ENCODE measurements around the gene ZNF669.

ZNF669 gene

DNA sequence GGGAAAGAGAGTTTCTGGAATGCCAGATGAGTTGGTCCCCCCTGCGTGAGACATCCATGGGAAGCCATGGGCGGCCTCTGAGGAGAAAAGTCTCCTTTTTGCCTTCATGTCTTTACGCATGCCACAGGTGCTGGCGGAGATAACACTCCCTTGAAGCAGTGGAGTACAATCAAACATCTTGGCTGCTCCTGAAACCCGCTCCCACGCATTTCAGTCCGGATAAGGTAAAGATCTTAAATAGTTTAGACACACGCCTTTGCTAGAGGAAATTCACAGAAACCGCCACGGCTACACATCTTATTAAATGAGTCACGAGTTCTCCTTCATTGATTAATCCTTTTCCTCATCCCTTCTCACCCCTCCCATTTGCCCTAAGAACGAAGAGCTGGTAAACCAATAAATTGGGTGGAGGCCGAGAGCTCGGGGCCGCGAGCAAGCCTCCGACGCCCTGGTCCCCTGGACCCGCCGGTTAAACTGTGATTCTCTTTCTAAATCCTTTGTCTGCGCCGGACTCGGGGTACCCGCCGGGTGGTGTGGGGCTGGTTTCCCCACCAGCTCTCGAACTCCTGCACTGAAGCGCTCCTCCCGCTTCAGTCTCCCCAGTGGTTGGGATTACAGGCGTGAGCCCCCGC, 6.6 kb upstream of the ZNF669 start:
- peak; percentile 71 for DNase-seq

DNA sequence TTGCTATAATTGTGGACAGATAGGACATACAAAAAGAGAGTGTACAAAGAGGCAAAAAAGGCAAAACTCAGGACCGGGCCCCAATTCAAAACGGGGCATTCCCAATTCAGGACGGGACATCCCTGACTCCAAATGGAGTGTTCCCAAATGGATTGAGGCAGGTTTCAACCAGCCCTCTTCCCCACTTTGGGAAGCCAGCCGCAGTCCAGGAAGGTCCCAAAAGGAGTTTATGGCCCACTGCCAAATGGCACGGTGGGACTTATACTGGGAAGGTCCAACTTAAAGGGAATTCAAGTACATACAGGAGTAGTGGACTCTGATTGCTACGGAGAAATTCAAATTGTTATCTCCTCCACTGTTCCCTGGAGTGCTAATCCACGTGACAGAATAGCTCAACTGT, 3.5 kb upstream of the ZNF669 start:
- DNase-seq, result no peak

DNA sequence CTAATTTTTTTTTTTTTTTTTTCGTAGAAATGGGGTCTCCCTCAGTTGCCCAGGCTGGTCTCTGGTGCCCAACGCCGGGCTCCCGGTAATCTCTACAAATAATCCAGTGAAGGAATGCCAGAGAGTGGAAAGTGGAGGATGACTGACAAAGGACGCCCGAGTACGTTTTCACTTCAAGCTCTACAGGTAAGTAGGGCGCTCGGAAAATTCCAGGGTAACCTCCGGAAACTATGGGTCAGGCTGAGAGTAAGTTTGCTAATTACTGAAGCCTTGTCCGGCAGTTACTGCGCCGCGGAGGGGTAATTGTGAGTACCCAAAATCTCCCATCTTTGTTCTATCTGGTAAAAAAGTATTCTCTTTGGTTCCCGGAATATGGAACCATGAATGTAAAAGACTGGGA, 1.8 kb upstream of the ZNF669 start:
- DNase-seq, result no peak

DNA sequence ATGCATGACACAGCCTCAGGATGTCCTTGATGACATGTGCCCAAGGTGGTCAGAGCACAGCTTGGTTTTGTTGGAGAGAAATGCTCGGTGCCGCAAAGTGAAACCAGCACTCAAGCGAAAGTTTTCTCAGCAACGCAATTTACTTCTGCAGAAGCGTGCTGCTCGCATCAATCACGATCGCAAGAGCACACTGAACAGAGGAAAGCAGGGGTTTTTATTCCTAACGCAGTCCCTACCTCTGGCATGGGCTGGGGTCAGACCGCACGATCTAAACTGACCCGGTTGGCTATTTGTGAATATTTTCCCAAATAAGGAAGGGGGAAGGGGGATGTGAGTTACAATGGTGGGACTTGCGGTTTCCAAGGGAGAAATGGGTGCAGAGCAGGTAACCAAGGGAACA, 809 bp upstream of the ZNF669 start:
- DNase-seq, result no peak

DNA sequence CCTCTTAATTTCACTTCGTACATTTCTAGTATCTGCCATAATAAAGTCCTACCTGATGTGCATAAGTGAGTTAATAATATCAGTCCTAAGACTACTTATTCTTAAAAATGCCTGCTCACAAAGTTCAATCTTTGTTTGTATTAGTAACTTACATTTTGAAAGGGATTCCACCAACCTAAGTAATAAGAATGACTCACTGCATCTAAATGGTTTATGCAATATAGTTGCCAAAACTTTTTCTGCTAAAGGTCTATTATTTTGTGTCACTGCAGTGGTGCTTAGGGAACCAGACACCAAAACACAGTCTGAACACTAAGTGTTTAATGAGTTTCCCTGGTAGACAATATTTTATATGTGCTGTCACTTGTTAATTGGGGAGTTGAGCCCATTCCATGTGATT, 1.8 kb downstream of the ZNF669 start:
- DNase-seq, result no peak

DNA sequence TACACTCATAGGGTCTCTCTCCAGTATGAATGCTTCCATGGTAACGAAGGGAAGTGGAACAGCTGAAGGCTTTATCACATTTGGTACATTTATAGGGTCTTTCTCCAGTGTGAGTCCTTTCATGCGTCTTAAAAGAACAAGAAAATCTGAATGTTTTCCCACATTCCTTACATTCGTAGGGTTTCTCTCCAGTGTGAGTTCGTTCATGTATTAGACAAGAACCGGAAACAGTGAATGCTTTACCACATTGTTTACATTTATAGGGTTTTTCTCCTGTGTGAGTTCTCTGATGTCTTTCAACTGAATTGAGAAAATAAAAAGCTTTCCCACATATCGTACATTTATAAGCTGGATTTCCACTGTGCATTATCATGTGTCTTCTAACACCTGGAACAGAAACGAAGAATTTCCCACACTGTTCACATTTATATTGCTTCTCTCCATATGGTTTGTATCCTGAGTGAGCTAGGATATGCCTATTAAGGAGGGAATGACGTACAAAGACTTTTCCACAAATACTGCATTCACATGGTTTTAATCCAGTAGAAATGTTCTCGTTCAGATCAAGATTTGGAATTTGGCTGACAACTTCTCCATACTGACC, 3.4 kb downstream of the ZNF669 start:
- DNase-seq, result no peak

DNA sequence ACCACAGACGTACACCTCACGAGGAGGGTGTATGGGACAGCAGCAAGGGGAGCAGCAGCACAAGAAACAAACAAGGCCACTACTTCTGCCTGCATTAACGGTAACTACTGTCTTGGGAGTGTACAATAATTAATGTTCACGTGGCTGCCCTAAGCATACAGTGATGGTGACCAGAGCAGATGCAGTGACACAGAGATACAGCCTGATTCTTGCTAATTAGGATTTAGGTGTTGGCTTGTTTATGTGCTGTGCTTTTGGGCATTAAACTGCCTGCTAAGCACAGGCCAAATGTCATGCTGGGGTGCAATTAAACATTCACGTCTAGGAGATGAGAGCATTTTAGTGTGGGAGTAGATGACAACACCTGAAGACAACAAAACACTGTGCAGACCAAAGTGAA, 7.2 kb downstream of the ZNF669 start:
- no peak for DNase-seq

DNA sequence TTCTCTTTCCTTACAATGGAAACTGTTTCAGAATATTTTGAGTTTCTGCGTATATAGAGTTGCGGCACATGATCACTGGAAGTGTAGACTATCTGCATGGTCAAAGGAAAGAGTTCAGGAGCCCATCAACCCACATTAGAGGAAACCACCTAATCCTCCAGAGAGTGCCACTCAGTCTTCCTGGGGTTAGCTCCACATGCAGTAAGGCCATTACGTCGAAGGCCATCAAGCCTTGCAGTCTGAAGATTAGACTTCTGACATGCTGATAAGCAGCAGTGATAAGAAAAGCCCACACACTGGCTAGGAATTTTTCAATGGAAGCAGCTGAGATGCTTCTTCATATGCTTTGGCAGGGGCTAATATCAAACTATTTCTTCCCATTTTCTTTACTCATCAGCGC, 7.6 kb downstream of the ZNF669 start:
- DNase-seq, result no peak

DNA sequence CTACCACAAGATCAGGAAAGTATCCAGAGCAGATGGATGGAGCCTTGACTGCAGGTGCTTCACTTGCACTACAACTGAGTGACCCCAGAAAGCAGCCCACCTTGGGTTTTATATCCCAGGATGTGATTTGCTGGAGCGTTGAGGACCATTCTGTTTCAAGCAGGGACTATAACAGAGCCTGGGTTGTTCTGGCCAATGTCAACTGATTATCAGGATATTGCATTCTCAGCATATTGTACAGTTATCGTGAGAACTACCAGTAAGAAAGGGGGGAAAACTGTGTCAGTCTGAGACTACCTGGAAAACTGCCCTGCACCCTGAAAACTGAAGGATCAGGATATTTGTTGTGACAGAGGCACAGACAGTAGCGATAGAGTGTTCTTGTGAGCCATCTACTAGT, 8.0 kb downstream of the ZNF669 start:
- DNase-seq, result no peak

DNA sequence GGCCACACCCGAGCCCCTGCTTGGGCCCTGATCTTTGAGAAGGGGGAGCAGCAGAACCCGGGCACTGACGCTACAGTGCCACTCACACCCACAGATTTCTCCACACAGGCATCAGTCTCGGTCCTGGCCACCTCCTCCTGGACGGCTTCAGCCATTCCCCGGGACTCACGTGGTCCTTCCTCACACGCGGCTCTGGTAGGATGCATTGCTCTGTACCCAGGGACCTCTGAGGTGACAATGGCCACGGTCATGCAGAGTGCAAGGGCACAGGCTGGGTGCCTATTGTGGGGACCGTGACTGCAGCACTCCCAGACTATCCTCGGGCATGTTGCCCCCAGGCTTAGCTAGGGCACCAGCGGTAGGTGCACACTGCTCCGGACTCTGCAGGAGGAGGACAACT, 13.7 kb downstream of the ZNF669 start:
- no peak for DNase-seq

DNA sequence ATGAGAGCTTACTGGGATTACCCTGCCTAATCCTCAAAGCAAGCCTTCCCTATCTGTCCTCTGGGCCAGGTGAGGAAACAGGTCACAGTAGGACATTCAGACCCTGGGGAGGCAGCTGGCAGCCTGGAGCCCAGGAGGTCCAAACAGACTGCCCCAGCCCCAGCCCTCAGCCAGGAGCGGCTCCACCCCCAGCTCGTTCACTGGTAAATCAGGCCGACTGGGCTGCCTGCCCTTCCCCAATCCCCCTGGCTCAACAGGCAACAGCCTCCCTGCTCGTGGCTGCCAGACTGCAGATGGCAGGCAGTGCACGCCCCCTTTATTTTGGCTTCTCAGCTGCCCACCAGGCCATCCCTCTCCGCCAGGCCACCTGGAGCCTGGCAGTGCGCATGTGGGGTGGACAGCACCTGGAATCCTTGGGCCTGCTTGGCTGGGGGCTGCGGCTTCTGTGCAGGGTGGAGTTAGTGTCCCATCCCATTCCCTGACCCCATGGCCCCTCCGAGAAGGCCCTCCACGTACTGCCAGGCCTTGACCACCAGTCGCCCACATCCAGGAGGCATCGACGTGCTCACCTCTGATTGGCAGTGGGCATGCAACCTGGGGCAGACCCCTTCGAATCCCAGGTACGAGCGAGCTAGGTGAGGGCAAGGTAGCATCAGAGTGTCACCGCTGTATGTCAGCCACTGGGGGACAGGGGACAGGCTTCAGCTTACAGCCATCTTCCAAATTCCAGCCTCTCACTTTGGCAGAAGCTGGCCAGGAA, 14.4 kb downstream of the ZNF669 start:
- DNase-seq, result no peak

DNA sequence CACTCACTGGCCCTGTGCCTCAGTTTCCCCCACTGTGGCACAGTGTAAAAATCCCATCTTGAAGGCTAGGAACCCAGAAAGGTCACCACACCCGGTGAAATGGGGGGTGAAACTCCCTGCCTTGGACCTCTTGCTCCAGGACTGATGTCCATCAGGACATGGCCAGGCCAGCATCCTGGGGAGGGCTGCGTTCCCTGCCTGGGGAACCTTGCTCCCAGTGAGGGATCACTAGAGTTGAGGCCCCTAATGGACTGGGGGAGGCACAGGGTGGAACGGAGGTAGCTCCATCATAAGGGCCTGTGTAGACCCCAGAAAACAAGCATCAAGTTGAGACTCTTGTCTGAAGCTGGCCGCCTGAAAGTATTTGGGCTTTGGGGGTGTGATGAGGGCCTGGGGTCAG, 15.2 kb downstream of the ZNF669 start:
- DNase-seq, result no peak

DNA sequence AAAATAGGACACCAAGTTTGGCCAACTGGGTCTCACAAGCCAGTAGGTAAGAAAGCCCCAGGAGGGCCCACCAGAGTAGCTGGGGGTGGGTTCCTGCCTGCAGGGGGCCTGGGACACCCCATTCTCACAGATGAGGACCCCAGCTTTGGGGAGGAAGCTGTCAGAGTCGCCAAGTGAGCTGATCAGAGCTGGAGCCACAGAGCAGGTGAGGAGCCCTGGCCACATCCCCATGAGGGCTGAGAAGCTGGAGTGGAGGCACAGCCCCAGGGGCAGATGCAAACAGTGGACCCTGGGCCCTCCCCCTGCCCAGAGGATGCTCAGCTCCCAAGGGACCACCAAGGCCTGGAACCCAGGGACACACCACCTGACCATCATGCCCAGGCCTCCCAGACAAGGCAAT, 16.9 kb downstream of the ZNF669 start:
- DNase-seq, result no peak

DNA sequence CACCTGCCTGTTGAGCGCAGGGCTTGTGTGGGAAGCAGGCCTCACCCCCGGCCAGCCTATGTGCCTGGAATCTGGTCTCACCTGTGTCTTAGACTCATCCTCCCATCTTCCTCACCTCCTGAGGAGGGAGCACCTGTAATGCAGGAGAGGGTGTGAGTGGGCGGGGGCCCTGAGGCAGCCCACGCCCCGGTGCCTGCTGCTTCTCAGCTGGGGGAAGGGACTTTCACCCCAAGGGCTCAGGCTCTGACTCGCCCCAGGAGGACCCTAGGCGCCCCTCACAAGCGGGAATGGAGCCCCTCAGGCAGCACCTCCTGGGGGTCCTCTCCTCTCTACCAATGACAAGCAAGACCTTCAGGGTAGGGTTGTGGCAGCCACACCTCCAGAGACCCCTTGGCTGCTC, 18.8 kb downstream of the ZNF669 start:
- DNase-seq, result no peak

DNA sequence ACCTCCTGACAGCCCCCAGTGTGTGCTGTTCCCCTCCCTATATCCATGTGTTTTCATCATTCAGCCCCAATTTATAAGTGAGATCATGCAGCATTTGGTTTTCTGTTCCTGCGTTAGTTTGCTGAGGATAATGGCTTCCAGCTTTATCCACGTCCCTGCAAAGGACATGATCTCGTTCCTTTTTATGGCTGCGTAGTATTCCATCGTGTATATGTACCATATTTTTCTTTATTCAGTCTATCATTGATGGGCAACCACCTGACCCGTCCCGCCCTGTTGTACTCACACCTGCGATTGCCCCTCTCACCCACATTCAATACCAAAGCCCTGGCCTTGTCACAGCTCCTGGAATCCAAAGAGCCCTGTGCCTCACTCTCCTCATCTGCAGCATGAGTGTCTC, 19.4 kb downstream of the ZNF669 start:
- DNase-seq, result no peak

DNA sequence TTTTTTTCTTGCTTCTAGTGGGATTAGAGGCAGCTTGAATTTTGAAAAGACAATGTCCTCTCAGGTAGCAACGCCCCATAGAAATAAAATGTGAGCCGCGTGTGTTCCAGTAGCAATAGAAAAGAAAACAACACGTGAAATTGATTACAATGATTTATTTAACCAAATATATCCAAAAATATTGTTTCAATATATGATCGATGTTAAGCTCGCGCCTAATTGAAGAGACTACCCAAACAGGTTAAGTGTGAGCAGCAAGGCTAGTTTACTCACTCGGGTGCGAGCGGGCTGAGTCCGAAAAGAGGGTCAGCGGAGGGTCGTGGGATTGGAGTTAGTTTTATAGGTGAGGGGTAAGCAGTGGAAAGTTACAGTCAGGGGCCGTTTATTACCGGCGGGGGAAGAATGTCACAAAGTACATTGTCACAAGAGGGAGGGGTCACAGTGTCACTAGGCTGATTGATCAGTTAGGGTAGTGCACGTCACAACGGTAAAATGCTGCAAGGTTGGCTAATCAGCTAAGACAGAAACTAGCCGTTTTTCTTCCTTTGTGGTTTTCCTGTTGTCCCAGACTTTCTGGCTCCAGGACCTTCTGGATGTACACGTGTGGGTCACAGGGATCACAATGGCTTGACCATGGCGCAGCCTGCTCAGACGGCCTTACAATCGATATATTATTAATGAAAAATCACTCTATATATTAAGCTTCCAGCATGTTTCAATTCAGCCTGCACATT, 24.8 kb downstream of the ZNF669 start:
- no peak for DNase-seq

DNA sequence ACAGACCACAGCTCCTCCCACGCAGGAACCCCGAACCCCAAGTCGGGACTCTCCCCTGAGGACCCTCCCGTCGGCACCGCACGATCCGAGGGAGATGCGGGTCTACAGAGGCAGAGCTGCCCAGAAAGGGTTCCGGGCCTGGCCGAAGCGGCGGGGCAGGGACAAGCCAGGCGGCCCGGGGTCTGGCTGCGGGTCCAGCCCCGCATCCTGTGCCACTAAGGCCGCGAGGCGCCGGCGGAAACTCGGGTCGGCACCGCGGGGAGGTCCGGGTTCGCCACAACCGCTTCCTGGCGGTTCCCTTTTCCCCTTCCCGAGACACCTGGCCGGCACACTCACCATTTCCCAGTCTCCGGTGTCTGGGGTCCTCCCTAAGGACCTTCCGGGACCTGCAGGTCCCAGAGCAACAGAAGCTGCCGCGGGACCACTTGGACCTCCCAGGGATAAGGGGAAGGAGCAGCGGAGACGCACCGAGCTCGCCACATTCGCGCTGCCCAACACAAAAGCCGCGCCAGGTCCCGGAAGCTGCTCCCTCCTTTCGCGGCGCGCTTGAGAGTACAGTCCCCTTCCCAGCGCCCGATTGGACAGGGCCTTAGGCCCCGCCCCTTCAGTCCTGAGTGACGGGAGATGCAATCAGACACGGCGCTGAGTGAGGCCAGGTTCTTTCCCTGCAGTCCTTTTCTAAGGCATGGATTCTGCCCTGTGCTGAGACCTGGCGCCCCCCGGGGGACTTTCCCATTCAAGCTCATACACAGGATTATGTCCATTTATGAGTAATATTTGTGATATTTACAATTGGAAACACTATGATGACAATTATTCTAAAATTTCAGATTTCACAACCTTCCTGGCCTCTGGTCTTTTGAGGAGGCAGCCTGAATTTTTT, 25.7 kb downstream of the ZNF669 start, which contains the start of gene ZNF670:
Gene ZNF670 (minus strand): TSS at position 554 of the 883 bp plus-strand sequence. CDS start 215 bp downstream, at position 339.
- peak; percentile 94 for DNase-seq

DNA sequence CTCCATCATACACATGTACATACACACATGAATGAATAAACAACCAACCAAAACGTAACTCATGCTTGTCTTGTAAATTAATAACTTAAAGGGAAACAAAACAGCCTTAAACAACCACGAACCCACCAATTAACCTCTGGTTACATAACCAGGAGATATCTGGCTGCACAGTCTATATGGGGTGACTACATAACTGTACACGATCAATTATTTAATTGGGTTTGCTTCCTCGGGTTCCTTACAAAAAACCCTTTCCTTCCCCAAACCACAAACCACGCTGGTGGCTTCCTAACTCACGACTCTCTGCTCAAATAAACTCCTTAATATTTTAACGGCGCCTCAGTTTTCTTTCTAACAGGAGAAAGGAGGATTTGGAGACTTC, 26.3 kb downstream of the ZNF669 start:
- DNase-seq, result no peak

DNA sequence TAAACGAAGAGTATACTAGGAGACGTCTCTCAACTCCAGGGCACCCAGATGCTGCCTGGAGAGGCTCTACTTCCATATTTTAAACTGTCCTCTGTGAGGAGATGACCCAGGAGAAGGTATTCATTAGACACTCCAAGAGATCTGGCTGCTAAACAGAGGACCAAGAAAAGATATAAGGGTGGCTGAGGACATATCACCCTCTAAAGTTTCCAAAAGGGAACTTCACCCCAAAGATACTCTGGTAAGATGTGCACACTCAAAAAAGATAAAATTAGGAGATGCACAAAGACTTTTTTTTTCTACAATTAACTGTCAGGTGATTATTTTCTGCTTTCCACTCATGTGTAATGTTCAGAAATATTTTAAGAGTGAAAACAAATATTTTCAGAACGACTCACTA, 26.9 kb downstream of the ZNF669 start:
- no peak for DNase-seq

DNA sequence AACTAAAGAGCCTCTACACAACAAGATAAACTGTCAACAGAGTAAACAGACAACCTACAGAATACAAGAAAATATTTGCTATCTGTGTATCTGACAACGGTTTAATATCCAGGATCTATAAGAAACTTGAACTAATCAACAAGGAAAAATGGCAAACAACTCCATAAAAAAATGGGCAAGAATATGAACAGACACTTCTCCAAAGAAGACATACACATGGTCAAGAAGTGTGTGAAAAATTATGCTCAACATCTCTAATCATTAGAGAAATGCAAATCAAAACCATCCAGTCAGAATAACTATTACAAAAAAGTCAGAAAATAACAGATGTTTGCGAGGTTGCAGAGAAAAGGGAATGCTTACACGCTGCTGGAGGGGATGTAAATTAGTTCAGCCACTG, 33.5 kb downstream of the ZNF669 start:
- no peak for DNase-seq

DNA sequence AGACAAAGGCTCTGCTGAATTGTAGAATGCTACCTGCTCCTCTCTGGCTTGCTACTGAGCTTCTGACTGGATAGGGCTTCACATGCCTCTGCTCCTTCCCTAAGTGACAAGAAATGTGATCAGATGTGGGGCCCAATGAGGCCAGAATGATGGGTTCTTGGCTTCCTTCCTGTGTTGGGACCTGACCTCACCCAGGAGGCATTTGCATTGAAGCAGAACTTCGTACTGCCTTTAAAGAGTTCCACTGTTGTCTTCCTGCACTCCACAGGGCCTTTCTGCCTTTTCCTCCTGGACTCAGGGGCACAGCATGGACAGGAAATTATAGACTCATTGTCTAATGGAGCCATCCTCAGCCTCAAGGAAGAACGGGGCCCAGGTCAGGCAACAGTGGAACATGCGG, 39.9 kb downstream of the ZNF669 start:
- DNase-seq, result no peak

DNA sequence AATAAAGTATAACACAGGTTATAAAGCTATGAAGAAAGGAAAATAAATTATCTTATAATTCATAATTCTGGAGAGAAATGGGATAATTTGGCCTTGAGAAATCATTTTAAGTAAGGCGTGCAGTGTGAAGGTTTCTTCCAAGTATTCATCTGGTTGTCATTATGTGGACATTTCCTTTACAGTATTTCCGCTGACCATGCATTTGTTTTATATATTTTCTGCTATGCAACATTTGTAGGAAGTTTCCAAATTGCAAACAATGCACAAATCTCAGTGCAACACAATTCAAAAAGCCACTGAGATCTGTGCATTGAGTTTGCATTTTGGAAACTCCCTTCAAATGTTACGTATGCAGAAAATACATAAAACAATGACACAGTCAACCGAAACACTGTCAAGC, 43.4 kb downstream of the ZNF669 start:
- no peak for DNase-seq

DNA sequence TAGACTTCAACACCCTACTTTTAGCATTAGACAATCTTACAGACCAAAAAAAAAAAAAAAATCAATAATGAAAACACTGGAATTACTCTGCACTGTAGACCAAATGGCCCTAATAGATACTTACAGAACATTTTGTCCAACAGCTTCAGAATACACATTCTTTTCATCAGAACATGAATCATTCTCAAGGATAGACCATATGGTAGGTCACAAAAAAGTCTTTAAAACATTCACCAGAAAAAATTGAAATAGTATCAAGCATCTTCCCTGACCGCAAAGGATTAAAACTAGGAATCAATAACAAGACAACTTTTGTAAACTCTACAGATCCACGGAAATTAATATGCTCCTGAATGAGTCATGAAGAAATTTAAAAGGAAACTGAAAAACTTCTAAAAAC, 48.1 kb downstream of the ZNF669 start:
- DNase-seq, result no peak
